B cell (primary cell): ENCODE data around the gene RNF166. TPM values are rescaled to one million over a fixed set of nuclear protein-coding genes. Genes with fewer than 3 reads are reported as not detected.

Experiments
- ATAC-seq: fragments of 200-7000 bp; cut with Tn5 transposase; one replicate; pipeline ENCODE4 v1.10.0; 2021; ENCODE audit warnings: low read depth, mild to moderate bottlenecking, moderate number of reproducible peaks, moderate library complexity
- CTCF ChIA-PET: fragments of 350-600 bp; sonication (Branson Sonifier 250); formaldehyde crosslinking; loops from one replicate; lab custom pipeline; 2021; ENCODE audit warnings: antibody characterized with exemption, inconsistent platforms; lab: Charles Lee
- POLR2A ChIA-PET: fragments of 350-600 bp; sonication (Branson Sonifier 250); formaldehyde crosslinking; loops from one replicate; lab custom pipeline; 2021; ENCODE audit warnings: antibody characterized with exemption; lab: Charles Lee
- DNase-seq: peaks from one replicate; pipeline ENCODE4 v3.0.0; 2013
- H2AFZ ChIP-seq: 2 replicates; pipeline ENCODE4 v1.6.1; 2012; ENCODE audit warnings: mild to moderate bottlenecking, low read depth, low read length; ENCODE audit not compliant: insufficient read depth, poor library complexity, severe bottlenecking
- H3K27ac ChIP-seq, 2 donors: 1 replicate in 1 of 2; 2 replicates in 1 of 2; pipeline ENCODE4 v1.5.1; 2012 to 2013; ENCODE audit warnings: low read length in 2 of 2, mild to moderate bottlenecking in 2 of 2, moderate library complexity in 1 of 2
- H3K27me3 ChIP-seq, 4 experiments: fragments of 200-600 bp in 1 of 4; sonication (generic) in 1 of 4; replicated peaks in 1 of 4; 1 replicate in 2 of 4; 2 replicates in 2 of 4; pipeline versions ENCODE4 v1.6.1 to v1.7.0; 2013 to 2016; ENCODE audit warnings: low read length in 3 of 4, mild to moderate bottlenecking in 2 of 4, mixed read lengths in 1 of 4, moderate library complexity in 1 of 4; ENCODE audit not compliant: insufficient read depth in 4 of 4, control insufficient read depth in 3 of 4; ENCODE audit errors: control extremely low read depth in 1 of 4
- H3K36me3 ChIP-seq, 2 experiments: replicated peaks in 1 of 2; 1 replicate in 1 of 2; 2 replicates in 1 of 2; pipeline versions ENCODE4 v1.6.1 to v1.7.1; 2013; ENCODE audit warnings: low read length in 1 of 2; ENCODE audit not compliant: insufficient read depth in 2 of 2, control insufficient read depth in 1 of 2; ENCODE audit errors: control extremely low read depth in 1 of 2, extremely low read depth in 1 of 2
- H3K4me1 ChIP-seq, 2 donors: fragments of 200-600 bp in 1 of 2; sonication (generic) in 1 of 2; 1 replicate in 1 of 2; 2 replicates in 1 of 2; pipeline versions ENCODE4 v1.5.1 to v1.6.1; 2013 to 2017; ENCODE audit warnings: low read length in 2 of 2; ENCODE audit not compliant: control insufficient read depth in 2 of 2, insufficient read depth in 2 of 2
- H3K4me2 ChIP-seq: replicated peaks from 2 replicates; pipeline ENCODE3; 2012; ENCODE audit warnings: mild to moderate bottlenecking, low read depth, low read length; ENCODE audit not compliant: poor library complexity, severe bottlenecking
- H3K4me3 ChIP-seq, 5 experiments: fragments of 200-600 bp in 1 of 5; sonication (generic) in 1 of 5; 1 replicate in 3 of 5; 2 replicates in 2 of 5; pipeline versions ENCODE4 v1.5.1 to v1.7.0; 2011 to 2016; ENCODE audit warnings: low read length in 4 of 5, mild to moderate bottlenecking in 4 of 5, low read depth in 2 of 5, control low read depth in 1 of 5, moderate library complexity in 1 of 5; ENCODE audit not compliant: insufficient read depth in 1 of 5; ENCODE audit errors: control extremely low read depth in 1 of 5, extremely low read depth in 1 of 5
- H3K79me2 ChIP-seq: fragments of 200-600 bp; sonication (generic); one replicate; pipeline ENCODE4 v1.6.0; 2016; ENCODE audit warnings: low read length; ENCODE audit not compliant: control insufficient read depth, insufficient read depth
- H3K9ac ChIP-seq: fragments of 200-600 bp; sonication (generic); 2 replicates; pipeline ENCODE4 v1.6.1; 2017; ENCODE audit warnings: mild to moderate bottlenecking, low read length, moderate library complexity
- H3K9me3 ChIP-seq, 3 donors: one replicate each; pipeline versions ENCODE4 v1.6.1 to v1.7.1; 2013; ENCODE audit warnings: low read length in 2 of 3; ENCODE audit not compliant: control insufficient read depth in 2 of 3, insufficient read depth in 1 of 3; ENCODE audit errors: control extremely low read depth in 1 of 3
- H4K20me1 ChIP-seq: 2 replicates; pipeline ENCODE4 v1.6.0; 2012; ENCODE audit warnings: mild to moderate bottlenecking, low read length; ENCODE audit not compliant: insufficient read depth, control insufficient read depth, poor library complexity, severe bottlenecking
- H3K27ac Mint-ChIP-seq: one replicate; pipeline ENCODE4 v1.8.0; 2021; ENCODE audit warnings: mixed read lengths
- H3K27me3 Mint-ChIP-seq: one replicate; pipeline ENCODE4 v1.8.0; 2021; ENCODE audit warnings: mixed read lengths
- H3K4me1 Mint-ChIP-seq: one replicate; pipeline ENCODE4 v1.8.0; 2021; ENCODE audit warnings: mixed read lengths
- H3K4me3 Mint-ChIP-seq: one replicate; pipeline ENCODE4 v1.8.0; 2021; ENCODE audit warnings: mixed read lengths
- H3K9me3 Mint-ChIP-seq: one replicate; pipeline ENCODE4 v1.8.0; 2022; ENCODE audit warnings: mixed read lengths; ENCODE audit not compliant: insufficient read depth
- CTCF ChIP-seq: fragments of 200-600 bp; IDR thresholded peaks from one replicate; pipeline ENCODE4 v1.8.0; 2022; ENCODE audit warnings: antibody characterized with exemption, mild to moderate bottlenecking
- EZH2 ChIP-seq: IDR thresholded peaks from 2 replicates; pipeline ENCODE4 v1.6.1; 2012; ENCODE audit warnings: borderline replicate concordance, low read depth, mild to moderate bottlenecking, moderate library complexity, low read length; ENCODE audit not compliant: insufficient read depth, poor library complexity, severe bottlenecking
- WGBS: methylation state at CpG from one replicate; pipeline ENCODE4 v1.1.5; 2013; ENCODE audit warnings: missing lambda C conversion rate; ENCODE audit not compliant: insufficient coverage; 5-methylcytosine and 5-hydroxymethylcytosine counted together
- intact Hi-C: fragments of 100-400 bp; cut with micrococcal nuclease; formaldehyde crosslinking; loops from one replicate; pipeline ENCODE4 v1.10.0; 2022
- polyA plus RNA-seq: library from polyadenylated mRNA; depleted of rRNA; stranded (reverse); fragments of >200 nt; gene quantifications from 2 replicates; pipeline ENCODE4 v1.2.3, GENCODE V29; 2012
- total RNA-seq, 2 donors: library from RNA; stranded (reverse); fragments of 120-200 nt in 1 of 2; gene quantifications; 1 replicate in 1 of 2; 2 replicates in 1 of 2; pipeline versions ENCODE4 v1.2.3 to v1.2.4, GENCODE V29; 2013 to 2022

The RNF166 gene
- total and polyA plus RNA-seq, 2 donors (not counting 1 experiment from before 2014, with no cell fraction given), result 64.1 to 65.0 TPM

GRCh38 chr16:88746506-88746905 lies 40.3 kb upstream of the RNF166 start:
- WGBS, result 82% methylated on average over 17 of the region's 17 CpGs
- H3K27me3 ChIP-seq, result no peaks in the 10 kb centered on the region
- H3K4me2 ChIP-seq, result peak overlapping the region; percentile 88
- H3K79me2 ChIP-seq, result peaks cover 43% of the 10 kb centered on the region
- DNase-seq, result no peak
- peak overlapping the region; percentile 71 for H3K27ac Mint-ChIP-seq
- H3K4me3 Mint-ChIP-seq, result peak overlapping the region; percentile 71
- H3K4me1 ChIP-seq, result peaks cover 47 to 62% of the 10 kb centered on the region in 2 donors
- H3K9ac ChIP-seq, result no peak overlapping the region
- H3K27ac ChIP-seq, result peak overlapping the region in 1 of 2 donors; percentile 71
- H3K4me3 ChIP-seq, result no peak overlapping the region
- H4K20me1 ChIP-seq, result peaks cover 38% of the 10 kb centered on the region
- intact Hi-C loops, result no loop called here
- no peaks in the 10 kb centered on the region for H3K9me3 Mint-ChIP-seq
- H3K9me3 ChIP-seq, result peaks cover 0 to 5% (median 0%) of the 10 kb centered on the region in 3 donors
- CTCF ChIA-PET, result interaction anchor here (0.5 to 13.1 kb wide), 6 partner anchors 10 to 111 kb away, joined by 3 to 138 read pairs (median 6); partner anchors contain the start of genes PIEZO1 and TRAPPC2L
- POLR2A ChIA-PET, result interaction anchor here (1.0 to 2.0 kb wide), 3 partner anchors 20 to 66 kb away, joined by 5 to 14 read pairs (median 8); partner anchors contain the start of gene APRT
- H3K36me3 ChIP-seq, result no peaks in the 10 kb centered on the region
- H3K4me1 Mint-ChIP-seq, result peaks cover 51% of the 10 kb centered on the region
- H3K27me3 Mint-ChIP-seq, result no peaks in the 10 kb centered on the region
- no peak for ATAC-seq
- TF ChIP-seq EZH2, result no peak
- no peak for TF ChIP-seq CTCF
- H2AFZ ChIP-seq, result no peak overlapping the region
